ENCODE measurements around the gene EXOC3L1. TPM values are rescaled to one million over a fixed set of nuclear protein-coding genes. Genes with fewer than 3 reads are reported as not detected.

The EXOC3L1 gene, protein sequence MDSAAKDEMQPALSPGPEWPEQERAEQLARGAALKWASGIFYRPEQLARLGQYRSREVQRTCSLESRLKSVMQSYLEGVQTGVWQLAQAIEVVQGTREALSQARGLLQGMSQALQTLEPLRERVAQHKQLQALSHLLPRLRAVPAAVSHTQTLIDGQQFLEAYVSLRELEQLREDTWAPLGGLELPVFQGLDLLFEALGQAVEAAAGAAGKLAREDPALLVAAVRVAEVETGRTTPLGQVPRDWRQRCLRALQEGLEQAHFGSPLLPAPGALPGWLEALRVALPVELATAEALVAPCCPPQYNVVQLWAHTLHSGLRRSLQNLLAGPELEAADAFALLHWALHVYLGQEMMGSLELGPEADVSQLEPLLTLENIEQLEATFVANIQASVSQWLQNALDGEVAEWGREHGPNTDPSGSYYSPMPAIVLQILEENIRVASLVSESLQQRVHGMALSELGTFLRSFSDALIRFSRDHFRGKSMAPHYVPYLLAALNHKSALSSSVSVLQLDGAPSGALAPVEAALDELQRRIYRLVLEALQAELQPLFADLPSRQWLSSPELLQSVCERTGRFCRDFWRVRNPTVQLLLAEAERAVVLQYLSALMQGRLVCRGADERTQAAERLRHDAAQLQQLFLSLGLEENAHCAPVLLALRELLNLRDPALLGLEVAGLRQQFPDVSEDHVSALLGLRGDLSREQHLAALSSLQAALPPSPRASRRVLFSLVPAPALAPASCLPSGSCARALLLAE
- total RNA-seq (10 to 100 TPM; 11.4 to 16.5 TPM), polyA plus RNA-seq (10 to 100 TPM in 1 of 2 donors, 1 to 10 TPM in 1; 9.7 to 12.6 TPM)
- long read RNA-seq, donor 1, partial matches to known transcripts = 20 of 32 reads
- long read RNA-seq, donor 1, other reads (novel, unspliced or antisense) = 12 of 32 reads
- long read RNA-seq, donor 2 = 0 reads
- long read RNA-seq, donor 3, partial matches to known transcripts = 0 of 1 reads
- long read RNA-seq, donor 3, other reads (novel, unspliced or antisense) = 0 of 1 reads
- long read RNA-seq, donor 4 = 0 reads
- long read RNA-seq, donor 5 = 0 reads

DNA sequence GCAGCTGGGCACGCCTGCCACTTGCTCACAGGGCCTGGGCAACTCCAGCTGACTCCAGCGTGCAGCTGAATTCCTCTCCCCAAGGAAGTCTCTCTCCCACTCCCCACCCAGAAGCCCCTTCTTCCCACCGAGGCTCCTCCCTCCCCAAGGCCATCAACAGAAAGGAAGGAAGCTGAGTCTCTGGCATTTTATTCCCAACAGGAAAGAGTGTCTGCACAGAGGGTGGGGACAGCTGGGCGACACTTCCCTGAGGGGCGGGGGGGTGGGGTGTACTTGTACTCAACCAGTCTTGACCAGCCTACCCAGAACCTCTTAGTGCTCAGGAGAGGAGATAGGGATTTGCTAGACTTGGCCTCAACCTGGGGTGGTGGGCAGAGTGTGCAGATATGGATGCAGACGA is at the start of gene EXOC3L1:
EXOC3L1 (minus strand) TSS at position 96 of the 400 bp plus-strand sequence. CDS start 460 bp downstream, outside the sequence.
- H3K27me3 ChIP-seq (ENCODE audit: control insufficient read depth in 3 of 3, insufficient read depth in 3 of 3, low read length in 2 of 3) = no peaks in the 10 kb centered on the region
- DNase-seq (peak in 1 of 3 donors; percentile 22), ATAC-seq (ENCODE audit: insufficient read depth, low FRiP score) (no peak)
- 33 to 42% methylated on average over 6 of the region's 6 CpGs for WGBS, 2 donors
- TF ChIP-seq, protein P1, sequence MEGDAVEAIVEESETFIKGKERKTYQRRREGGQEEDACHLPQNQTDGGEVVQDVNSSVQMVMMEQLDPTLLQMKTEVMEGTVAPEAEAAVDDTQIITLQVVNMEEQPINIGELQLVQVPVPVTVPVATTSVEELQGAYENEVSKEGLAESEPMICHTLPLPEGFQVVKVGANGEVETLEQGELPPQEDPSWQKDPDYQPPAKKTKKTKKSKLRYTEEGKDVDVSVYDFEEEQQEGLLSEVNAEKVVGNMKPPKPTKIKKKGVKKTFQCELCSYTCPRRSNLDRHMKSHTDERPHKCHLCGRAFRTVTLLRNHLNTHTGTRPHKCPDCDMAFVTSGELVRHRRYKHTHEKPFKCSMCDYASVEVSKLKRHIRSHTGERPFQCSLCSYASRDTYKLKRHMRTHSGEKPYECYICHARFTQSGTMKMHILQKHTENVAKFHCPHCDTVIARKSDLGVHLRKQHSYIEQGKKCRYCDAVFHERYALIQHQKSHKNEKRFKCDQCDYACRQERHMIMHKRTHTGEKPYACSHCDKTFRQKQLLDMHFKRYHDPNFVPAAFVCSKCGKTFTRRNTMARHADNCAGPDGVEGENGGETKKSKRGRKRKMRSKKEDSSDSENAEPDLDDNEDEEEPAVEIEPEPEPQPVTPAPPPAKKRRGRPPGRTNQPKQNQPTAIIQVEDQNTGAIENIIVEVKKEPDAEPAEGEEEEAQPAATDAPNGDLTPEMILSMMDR (IDR thresholded peaks at IDR 0.05; ENCODE audit: control extremely low read depth, extremely low read depth) = no peak
- H3K4me3 ChIP-seq = peak within 1 kb of the TSS; percentile 45
- peaks cover 8 to 33% (median 18%) of the 10 kb centered on the region in 5 donors for H3K4me1 ChIP-seq (ENCODE audit: control insufficient read depth in 5 of 5, insufficient read depth in 5 of 5, low read length in 5 of 5)
- no peaks in the 10 kb centered on the region for H3K9me3 ChIP-seq (ENCODE audit: control insufficient read depth in 4 of 4, insufficient read depth in 3 of 4, low read length in 3 of 4)
- no peak within 1 kb of the TSS for H3K9ac ChIP-seq (ENCODE audit: insufficient read depth in 1 of 2, low read length in 2 of 2)
- H3K27ac ChIP-seq (ENCODE audit: low read depth in 1 of 2, low read length in 1 of 2) = peak within 1 kb of the TSS in 1 of 2 donors; percentile 56
- peaks cover 6 to 11% (median 10%) of the 10 kb centered on the region in 4 donors for H3K36me3 ChIP-seq (ENCODE audit: control insufficient read depth in 4 of 4, insufficient read depth in 4 of 4, low read length in 4 of 4)

DNA sequence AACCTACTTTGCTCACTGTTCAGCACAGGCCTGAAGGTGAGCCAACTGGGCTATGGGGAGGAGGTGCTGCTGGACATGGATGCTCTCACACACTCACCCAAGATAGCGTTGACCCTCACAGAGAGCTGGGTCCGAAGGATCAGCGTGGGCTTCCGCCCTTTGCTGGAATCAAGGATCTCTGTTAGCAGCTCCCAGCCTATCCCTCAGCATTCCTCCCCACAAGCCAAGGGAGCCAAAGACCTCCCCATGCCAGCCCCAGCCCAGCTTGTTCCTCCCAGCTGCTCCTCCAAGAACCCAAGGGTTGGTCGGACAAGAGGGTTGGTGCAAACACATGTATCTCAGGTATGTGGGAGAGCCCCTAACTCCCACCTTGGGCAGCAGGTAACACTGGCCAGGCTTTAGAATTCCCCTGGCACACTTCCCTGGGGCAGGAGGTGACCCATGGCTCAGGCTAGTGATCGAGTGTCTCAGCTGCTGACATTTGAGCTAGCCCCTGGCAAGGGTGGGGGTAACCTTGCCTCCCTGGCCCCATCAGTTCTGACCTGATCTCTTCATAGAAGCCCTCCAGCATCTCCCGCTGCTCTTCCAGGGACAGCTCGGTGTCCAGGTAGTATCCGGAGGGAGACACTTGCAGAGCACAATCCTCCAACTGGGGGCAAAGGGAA is 49.0 kb upstream of the EXOC3L1 start:
- no peaks in the 10 kb centered on the region for H3K9me3 ChIP-seq (ENCODE audit: control insufficient read depth in 4 of 4, insufficient read depth in 3 of 4, low read length in 3 of 4)
- no peak for DNase-seq

DNA sequence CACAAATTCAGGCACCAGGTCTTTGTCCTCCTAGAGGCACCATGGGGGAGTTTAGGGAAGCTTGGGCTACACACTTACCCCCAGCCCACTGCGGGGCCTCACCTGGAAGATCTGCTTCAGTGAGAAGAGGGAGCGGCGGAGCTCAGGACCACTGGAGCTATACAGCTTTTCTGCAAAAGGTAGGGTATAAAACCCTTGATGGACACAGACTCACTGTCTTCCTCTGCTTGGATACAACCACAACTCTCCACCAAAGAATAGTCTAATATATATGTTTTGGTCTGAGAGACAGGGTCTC is 48.3 kb upstream of the EXOC3L1 start:
- H3K27ac ChIP-seq (ENCODE audit: low read depth in 1 of 2, low read length in 1 of 2) = no peak overlapping the region
- peaks cover 3 to 60% (median 57%) of the 10 kb centered on the region in 4 donors for H3K36me3 ChIP-seq (ENCODE audit: control insufficient read depth in 4 of 4, insufficient read depth in 4 of 4, low read length in 4 of 4)
- WGBS, 2 donors = 98 to 99% methylated on average over 3 of the region's 3 CpGs
- H3K9me3 ChIP-seq (ENCODE audit: control insufficient read depth in 4 of 4, insufficient read depth in 3 of 4, low read length in 3 of 4) = no peaks in the 10 kb centered on the region
- ATAC-seq (ENCODE audit: insufficient read depth, low FRiP score) = no peak
- peaks cover 6 to 27% (median 24%) of the 10 kb centered on the region in 5 donors for H3K4me1 ChIP-seq (ENCODE audit: control insufficient read depth in 5 of 5, insufficient read depth in 5 of 5, low read length in 5 of 5)
- no peak for DNase-seq
- TF ChIP-seq, protein P1 (IDR thresholded peaks at IDR 0.05; ENCODE audit: control extremely low read depth, extremely low read depth) = no peak
- H3K27me3 ChIP-seq (ENCODE audit: control insufficient read depth in 3 of 3, insufficient read depth in 3 of 3, low read length in 2 of 3) = no peaks in the 10 kb centered on the region
- no peak overlapping the region for H3K4me3 ChIP-seq
- H3K9ac ChIP-seq (ENCODE audit: insufficient read depth in 1 of 2, low read length in 2 of 2) = no peak overlapping the region

More for the DNA sequence above, 49.0 kb upstream of the EXOC3L1 start:
- no peak overlapping the region for H3K9ac ChIP-seq (ENCODE audit: insufficient read depth in 1 of 2, low read length in 2 of 2)
- H3K4me1 ChIP-seq (ENCODE audit: control insufficient read depth in 5 of 5, insufficient read depth in 5 of 5, low read length in 5 of 5) = peaks cover 6 to 34% (median 31%) of the 10 kb centered on the region in 5 donors
- TF ChIP-seq, protein P1 (IDR thresholded peaks at IDR 0.05; ENCODE audit: control extremely low read depth, extremely low read depth) = no peak
- no peak overlapping the region for H3K4me3 ChIP-seq
- WGBS, 2 donors = 90 to 94% methylated on average over 9 of the region's 9 CpGs
- no peak for ATAC-seq (ENCODE audit: insufficient read depth, low FRiP score)
- no peaks in the 10 kb centered on the region for H3K27me3 ChIP-seq (ENCODE audit: control insufficient read depth in 3 of 3, insufficient read depth in 3 of 3, low read length in 2 of 3)
- H3K36me3 ChIP-seq (ENCODE audit: control insufficient read depth in 4 of 4, insufficient read depth in 4 of 4, low read length in 4 of 4) = peaks cover 3 to 59% (median 51%) of the 10 kb centered on the region in 4 donors
- H3K27ac ChIP-seq (ENCODE audit: low read depth in 1 of 2, low read length in 1 of 2) = peak overlapping the region in 1 of 2 donors; percentile 78

Measured in lung (tissue), 16 donors.